ENCODE measurements around the gene TBX10. TPM values are rescaled to one million over a fixed set of nuclear protein-coding genes. Genes with fewer than 3 reads are reported as not detected.

The TBX10 gene
- total RNA-seq, 2 experiments from 2014 or later = not detected

DNA sequence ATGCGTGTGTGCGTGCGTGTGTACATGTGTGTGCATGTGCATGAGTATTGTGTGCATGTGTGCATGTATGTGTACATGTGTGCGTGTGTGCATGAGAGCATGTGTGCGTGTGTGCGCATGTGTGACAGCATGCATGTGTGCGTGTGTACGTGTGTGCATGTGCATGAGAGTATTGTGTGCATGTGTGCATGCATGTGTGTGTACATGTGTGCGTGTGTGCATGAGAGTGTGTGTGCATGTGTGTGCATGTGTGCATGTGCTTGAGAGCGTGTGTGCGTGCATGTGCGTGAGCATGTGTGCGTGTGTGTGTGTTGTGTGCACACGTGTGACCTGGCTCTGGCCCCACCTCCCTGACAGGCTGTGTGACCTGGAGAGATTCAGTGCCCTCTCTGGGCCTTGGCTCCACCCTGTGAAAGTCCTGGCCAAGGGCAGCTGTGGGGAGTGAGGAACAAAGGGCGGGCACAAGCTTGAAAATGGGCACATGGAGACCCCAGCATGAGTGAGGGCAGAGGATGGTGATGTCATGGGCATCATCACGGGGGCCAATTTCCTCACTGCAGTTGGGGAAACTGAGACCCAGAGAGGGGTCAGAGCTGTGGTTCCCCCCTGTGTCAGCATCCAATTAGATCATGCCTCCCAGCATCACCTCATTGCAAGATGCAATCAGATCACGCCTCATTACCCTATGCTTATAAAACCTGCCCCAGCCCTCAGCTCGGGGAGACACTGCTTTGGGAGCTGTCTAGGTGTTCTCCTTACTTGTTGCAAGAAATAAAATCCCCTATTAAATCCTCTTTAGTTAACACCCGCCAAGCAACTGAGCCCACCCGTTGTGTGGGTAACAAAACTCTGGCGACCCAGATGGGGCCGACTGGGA lies 10.3 kb upstream of the TBX10 start:
- H3K9me3 Mint-ChIP-seq = no peaks in the 10 kb centered on the region
- no peaks in the 10 kb centered on the region for H3K27me3 Mint-ChIP-seq
- peak overlapping the region; percentile 95 for H3K4me3 Mint-ChIP-seq
- H3K27ac Mint-ChIP-seq = peak overlapping the region; percentile 97
- peak overlapping the region in 1 of 2 donors; percentile 35 for H3K27ac ChIP-seq (ENCODE audit: low read depth in 1 of 2, low read length in 2 of 2)
- DNase-seq (peak in 1 of 14 experiments; percentile 20), ATAC-seq (ENCODE audit: poor library complexity) (peak; percentile 10)
- TF ChIP-seq, protein P1, sequence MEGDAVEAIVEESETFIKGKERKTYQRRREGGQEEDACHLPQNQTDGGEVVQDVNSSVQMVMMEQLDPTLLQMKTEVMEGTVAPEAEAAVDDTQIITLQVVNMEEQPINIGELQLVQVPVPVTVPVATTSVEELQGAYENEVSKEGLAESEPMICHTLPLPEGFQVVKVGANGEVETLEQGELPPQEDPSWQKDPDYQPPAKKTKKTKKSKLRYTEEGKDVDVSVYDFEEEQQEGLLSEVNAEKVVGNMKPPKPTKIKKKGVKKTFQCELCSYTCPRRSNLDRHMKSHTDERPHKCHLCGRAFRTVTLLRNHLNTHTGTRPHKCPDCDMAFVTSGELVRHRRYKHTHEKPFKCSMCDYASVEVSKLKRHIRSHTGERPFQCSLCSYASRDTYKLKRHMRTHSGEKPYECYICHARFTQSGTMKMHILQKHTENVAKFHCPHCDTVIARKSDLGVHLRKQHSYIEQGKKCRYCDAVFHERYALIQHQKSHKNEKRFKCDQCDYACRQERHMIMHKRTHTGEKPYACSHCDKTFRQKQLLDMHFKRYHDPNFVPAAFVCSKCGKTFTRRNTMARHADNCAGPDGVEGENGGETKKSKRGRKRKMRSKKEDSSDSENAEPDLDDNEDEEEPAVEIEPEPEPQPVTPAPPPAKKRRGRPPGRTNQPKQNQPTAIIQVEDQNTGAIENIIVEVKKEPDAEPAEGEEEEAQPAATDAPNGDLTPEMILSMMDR (IDR thresholded peaks at IDR 0.05) = no peak
- ChIA-PET POLR2A (interaction anchor here (1.6 to 4.9 kb wide), 4 partner anchors 9 to 66 kb away, joined by 4 to 51 read pairs (median 10); partner anchors contain the start of gene NUDT8), CTCF (interaction anchor here (1.5 to 2.7 kb wide), 3 partner anchors 9 to 21 kb away, joined by 5 to 9 read pairs (median 7); partner anchors contain the start of gene NUDT8)
- peaks cover 48% of the 10 kb centered on the region for H3K4me1 ChIP-seq (ENCODE audit: insufficient read depth, low read length)
- peaks cover 4% of the 10 kb centered on the region for H3K36me3 Mint-ChIP-seq (ENCODE audit: low read depth)
- intact Hi-C loops (cut with DNase I, micrococcal nuclease) = loop anchor here in 1 of 2 experiments (10.0 kb wide), 1 partner anchor 295 kb away; the partner anchor contains the start of gene POLD4
- peak overlapping the region; percentile 60 for H3K4me3 ChIP-seq (ENCODE audit: low read length)
- H3K36me3 ChIP-seq (ENCODE audit: insufficient read depth, low read length) = no peaks in the 10 kb centered on the region
- no peaks in the 10 kb centered on the region for H3K9me3 ChIP-seq (ENCODE audit: control insufficient read depth in 1 of 2, insufficient read depth in 1 of 2, low read length in 2 of 2)
- H3K27me3 ChIP-seq (ENCODE audit: control insufficient read depth in 1 of 2, insufficient read depth in 2 of 2, low read length in 2 of 2) = no peaks in the 10 kb centered on the region
- peaks cover 32% of the 10 kb centered on the region for H3K4me1 Mint-ChIP-seq (ENCODE audit: low read depth)

DNA sequence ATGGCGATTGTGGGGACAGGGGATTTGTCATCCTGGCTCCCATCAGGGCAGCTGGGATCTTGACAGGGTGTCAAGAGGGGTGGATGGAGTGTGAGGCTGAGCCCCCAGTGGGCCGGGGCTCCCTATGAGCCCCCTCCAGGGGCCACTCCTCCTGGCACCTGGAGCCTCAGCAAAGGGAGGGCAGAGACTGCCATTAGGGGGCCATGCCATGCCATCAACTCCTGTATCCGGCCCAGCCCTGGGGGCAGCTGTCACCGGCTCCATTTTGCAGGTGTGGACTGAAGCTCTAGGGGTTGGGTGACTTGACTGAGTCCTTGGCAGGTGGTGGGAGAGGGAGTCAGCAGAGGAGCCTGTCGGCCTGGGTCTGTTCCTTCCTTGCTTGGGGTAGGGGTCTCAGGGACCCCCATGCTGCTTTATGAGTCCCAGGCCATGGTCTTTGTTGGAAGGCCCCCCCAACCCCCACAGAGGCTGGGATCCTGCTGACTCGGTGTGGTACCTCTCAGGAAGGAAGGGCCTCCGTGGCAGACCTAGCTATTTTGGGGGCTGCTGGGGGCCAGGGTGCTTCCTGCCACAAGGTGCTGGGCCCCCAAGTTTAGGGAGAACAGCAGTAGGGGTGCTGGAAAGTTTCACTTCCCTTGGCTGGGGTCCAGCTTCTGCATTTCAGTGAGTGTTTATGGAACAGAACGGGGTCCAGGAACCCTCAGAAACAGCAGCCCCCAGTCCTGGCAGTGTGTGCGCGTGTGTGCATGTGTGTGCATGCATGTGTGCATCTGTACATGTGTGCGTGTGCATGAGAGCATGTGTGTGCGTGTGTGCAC lies 9.4 kb upstream of the TBX10 start:
- Histone ChIP-seq H3K4me3 (ENCODE audit: low read length) (no peak overlapping the region), H3K27me3 (ENCODE audit: control insufficient read depth in 1 of 2, insufficient read depth in 2 of 2, low read length in 2 of 2) (no peaks in the 10 kb centered on the region), H3K36me3 (ENCODE audit: insufficient read depth, low read length) (no peaks in the 10 kb centered on the region), H3K27ac (ENCODE audit: low read depth in 1 of 2, low read length in 2 of 2) (no peak overlapping the region), H3K9me3 (ENCODE audit: control insufficient read depth in 1 of 2, insufficient read depth in 1 of 2, low read length in 2 of 2) (peaks cover 0 to 5% of the 10 kb centered on the region in 2 experiments), H3K4me1 (ENCODE audit: insufficient read depth, low read length) (peaks cover 48% of the 10 kb centered on the region)
- intact Hi-C loops (cut with DNase I, micrococcal nuclease) = loop anchor here in 1 of 2 experiments (1.0 kb wide), 1 partner anchor 19 kb away; no protein-coding TSS in a partner anchor
- ATAC-seq (ENCODE audit: poor library complexity) (no peak), DNase-seq (peak in 2 of 14 experiments; percentile 17 to 19)
- no peak overlapping the region for H3K27ac Mint-ChIP-seq
- POLR2A ChIA-PET = interaction anchor here (1.1 to 4.9 kb wide), 3 partner anchors 10 to 20 kb away, joined by 3 to 51 read pairs (median 7); partner anchors contain the start of gene NUDT8
- H3K4me3 Mint-ChIP-seq = peak overlapping the region; percentile 7
- no peaks in the 10 kb centered on the region for H3K27me3 Mint-ChIP-seq
- peaks cover 32% of the 10 kb centered on the region for H3K4me1 Mint-ChIP-seq (ENCODE audit: low read depth)
- H3K36me3 Mint-ChIP-seq (ENCODE audit: low read depth) = peaks cover 4% of the 10 kb centered on the region
- H3K9me3 Mint-ChIP-seq = no peaks in the 10 kb centered on the region
- CTCF ChIA-PET = interaction anchor here (1.5 to 2.0 kb wide), 2 partner anchors 10 to 20 kb away, joined by 7 to 9 read pairs; partner anchors contain the start of gene NUDT8
- TF ChIP-seq, protein P1 (IDR thresholded peaks at IDR 0.05) = no peak

All from CD4-positive, alpha-beta T cell (primary cell).